HG02970 (cell line): Measurements from ENCODE around the gene IL17REL.

Source experiments
- ATAC-seq: cut with Tn5 transposase; IDR thresholded peaks from one replicate; pipeline ENCODE4 v1.9.1; 2021; ENCODE audit warnings: mild to moderate bottlenecking, moderate library complexity, moderate number of reproducible peaks; ENCODE audit not compliant: unreplicated experiment, low FRiP score

The IL17REL gene

DNA sequence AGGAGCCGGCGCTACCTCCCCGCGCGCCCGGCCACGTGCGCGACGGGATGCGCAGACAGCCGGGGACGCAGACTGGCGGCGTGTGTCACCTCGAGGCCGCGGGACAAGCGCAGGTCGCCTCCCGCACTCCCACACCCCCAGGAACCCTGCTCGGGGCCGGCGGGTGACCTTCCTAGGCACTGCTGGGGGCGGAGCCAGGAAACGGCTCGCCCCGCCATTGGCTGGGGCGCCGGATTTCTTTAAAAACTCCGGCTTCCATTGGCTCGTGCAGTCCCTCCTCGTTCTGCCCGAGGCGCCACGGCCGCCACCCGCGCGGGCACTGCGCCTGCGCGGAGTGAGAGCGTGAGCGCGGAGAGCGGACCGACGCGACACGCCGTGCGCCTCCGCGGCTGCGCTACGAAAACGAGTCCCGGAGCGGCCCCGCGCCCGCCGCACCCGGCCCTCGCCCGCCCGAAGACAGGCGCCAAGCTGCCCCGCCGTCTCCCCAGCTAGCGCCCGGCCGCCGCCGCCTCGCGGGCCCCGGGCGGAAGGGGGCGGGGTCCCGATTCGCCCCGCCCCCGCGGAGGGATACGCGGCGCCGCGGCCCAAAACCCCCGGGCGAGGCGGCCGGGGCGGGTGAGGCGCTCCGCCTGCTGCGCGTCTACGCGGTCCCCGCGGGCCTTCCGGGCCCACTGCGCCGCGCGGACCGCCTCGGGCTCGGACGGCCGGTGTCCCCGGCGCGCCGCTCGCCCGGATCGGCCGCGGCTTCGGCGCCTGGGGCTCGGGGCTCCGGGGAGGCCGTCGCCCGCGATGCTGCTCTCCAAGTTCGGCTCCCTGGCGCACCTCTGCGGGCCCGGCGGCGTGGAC lies 52.2 kb downstream of the IL17REL start, which contains the start of gene PIM3:
TSS of gene PIM3 (plus strand) at position 614 of the 846 bp plus-strand sequence. CDS start at position 790, 176 bp downstream.
- peak; percentile 66 for ATAC-seq

GRCh38 chr22:49959782-49960158 lies 52.8 kb downstream of the IL17REL start:
- ATAC-seq, result no peak

DNA sequence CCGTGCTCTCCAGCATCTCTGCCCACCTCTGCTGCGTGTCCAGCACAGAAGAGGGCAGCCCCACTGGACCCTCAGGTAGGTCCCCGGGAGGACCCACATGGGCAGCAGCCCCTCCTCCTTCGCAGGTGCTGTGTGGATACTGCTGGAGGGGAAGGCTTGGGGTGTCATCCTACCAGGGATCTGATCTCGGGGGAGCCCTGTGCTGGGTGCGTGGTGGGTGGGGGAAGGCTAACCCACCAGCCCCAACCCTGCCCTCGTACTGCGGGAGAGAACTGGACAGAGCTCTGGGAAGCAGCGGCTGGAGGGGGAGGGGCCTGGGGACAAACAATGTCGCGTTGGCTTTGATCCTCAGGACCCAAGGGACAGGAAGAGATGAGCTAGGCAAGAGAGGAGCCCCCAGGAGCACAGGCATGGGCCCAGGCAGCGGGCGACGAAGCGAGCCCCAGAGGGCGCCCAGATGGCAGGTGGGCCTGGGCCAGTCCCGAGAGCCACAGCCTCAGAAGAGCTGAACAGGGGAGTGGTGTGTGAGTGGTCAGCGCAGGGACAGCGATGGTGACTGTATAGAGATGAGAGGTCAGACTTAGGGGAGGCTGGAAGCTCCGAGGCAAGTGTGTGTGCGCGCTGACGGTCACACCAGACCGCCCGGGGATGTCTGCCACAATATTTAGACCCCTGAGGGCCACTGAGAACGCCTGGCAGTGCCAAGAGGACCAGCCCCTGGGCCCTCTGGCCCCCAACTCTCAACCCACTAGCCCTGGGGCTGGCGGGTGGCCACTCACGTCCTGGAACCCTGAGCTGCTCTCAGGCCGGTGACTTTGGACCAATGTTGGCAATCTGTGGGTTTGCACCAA lies 53.4 kb downstream of the IL17REL start:
- ATAC-seq, result no peak

DNA sequence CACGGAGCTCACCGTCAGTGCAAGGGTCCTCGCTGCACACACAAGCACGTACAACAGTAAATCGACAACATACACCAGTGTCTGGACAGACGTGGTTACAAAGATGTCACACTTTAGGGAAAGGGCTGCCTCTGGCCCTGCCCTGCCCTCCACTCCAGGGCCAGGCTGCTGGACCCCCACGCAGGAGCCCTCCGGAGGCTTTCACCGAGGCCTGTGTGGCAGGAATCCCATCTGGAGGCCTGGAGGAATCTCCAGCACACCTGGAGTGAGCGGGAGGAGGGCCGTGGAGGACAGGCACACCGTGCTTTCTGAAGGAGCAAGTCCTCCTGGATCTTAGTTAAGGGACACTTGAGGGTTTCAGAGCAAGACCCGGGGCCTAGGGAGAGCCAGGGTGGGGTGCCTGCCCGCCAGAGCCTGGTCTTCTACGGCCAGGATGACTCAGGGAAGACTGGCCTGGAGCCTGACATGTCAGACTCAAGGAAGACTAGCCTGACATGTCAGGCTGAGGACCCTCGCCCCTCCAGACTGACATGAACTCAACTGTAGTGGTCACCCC lies 54.1 kb downstream of the IL17REL start:
- ATAC-seq, result no peak

DNA sequence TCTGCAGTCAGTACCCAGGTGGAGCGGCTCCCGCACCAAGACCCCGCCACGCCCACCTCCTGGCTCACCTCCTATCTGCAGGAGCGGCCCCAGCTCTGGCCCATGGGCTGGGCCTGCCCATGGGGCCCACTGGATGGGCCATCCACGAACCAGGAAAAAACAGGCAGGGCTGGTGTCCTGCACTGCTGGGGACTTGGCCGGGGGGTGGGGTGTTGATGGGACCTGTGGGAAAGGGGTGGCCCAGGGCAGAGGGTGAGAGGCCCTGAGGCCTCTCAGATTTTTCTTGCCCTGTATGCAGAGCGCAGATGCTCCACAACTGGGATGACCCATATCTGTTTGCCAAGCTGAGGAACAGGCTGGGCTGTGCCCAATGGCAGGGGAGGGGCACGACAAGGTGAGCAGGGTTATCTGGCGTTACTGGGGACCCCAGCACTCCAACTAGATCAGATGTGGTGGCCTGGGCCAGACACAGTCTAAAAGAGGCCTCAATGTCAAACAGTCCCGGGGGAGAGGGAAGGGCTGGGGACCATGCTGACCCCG lies 54.7 kb downstream of the IL17REL start:
- no peak for ATAC-seq

GRCh38 chr22:49956914-49957825 lies 55.4 kb downstream of the IL17REL start:
- ATAC-seq, result no peak

DNA sequence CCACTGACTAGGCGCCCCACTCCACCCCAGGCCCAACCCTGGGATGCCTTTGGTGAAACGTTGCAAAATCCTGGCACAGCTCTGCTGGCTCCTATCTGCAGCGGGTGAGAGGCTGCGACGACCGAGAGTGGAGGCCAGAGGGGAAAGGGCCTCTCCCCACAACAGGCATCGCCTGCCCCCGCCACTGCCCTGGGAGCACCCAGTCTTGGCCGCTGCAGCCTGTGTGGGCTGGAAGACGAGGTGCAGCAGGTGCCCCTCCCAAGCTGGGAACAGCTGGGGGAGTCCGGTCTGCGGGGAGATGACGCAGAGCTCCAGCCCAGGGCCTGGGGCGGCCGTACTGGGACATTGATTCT lies 56.2 kb downstream of the IL17REL start:
- ATAC-seq, result no peak

DNA sequence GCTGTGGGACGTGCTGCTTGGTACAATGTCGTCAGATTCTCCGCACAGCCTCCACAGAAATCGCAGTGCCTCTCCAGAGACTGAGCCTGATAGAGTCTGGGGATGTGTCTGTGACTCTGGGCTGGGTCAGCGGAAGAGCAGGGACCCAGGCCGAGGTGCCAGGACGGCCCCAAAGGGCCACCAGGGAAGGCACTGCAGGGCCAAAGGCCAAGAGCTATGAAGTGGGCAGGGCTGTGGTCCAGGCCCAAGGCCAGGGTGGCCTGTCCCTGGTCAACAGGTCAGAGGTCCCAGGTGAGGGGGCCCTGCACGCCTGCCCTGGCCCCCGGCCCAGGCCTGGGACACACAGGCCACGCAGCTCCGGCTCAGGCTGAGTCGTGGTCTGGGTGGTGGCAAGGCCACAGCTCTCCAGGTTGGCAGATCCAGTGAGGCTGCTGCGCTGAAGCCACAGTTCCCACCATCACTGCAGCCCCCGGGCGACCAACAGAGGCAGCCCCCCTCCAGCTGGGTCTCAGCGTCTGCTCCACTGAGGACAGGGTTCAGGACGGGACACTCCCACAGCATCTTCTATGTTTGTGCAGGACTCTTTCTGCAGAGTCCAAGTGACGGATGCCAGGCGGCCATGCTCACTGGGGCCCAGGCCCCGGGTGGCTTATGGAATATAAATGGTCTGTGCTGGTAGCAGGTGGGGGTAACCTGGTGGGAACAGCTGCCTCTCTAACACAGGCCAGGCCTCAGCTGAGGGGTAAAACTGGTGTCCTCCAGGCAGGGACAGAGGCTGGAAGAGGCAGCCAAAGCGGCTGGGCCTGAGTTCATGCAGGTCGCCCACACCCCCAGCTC lies 56.8 kb downstream of the IL17REL start:
- no peak for ATAC-seq

- no peak for ATAC-seq
Observed at GRCh38 chr22:49954991-49955580, 57.5 kb downstream of the IL17REL start.

DNA sequence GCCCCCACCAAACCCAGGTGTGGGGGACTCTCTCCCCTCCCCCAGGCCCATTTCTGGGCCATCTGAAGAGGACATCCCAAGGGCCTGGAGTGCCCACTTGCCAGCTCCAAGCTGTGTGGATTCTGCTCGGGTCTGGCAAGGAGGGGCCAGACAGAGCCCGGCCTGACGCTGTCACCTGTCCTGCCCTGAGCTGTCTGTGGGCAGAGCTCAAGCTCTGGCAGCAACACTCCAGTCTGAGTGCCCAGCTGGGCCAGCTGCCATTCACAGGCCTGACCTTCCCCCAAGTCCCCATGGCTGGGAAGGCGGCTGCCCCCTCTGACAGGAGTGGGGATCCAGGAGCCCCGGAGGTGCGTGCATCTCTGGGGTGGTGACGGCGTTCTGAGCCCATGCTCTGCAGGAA lies 58.2 kb downstream of the IL17REL start:
- ATAC-seq, result no peak

DNA sequence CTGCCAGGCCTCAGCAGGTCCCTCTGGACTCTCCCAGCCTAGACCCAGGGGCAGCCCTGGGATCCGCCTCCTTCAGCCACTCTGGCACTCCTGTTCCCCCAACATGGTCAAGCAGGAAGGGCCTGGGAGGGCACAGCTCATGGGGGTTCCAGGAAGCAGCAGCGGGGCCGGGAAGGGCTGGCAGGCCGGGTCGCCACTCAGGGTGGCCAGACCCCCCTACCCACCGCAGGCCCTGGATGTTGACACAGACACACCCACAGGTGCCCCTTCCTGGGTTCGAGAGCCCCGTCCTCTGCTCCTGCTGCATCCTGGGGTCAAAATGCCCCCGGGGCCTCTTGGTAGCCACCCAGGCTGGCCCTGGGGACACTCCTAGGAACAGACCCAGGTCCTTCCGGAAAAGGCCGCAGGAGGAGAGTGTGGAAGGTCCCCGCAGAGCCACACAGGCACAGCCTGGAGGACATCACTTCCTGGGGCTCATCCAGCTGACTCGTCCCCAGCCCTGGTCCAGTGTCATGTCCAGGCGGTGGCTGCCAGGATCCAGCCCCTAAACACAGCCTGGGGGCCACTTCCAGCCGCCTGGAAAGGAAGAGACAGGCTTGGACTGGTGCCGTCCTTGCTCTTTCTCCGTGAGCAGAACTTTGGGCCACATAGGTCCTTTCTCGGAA lies 58.8 kb downstream of the IL17REL start:
- ATAC-seq, result no peak

GRCh38 chr22:49953027-49953679 lies 59.4 kb downstream of the IL17REL start:
- ATAC-seq, result no peak

- ATAC-seq, result no peak
Observed at GRCh38 chr22:49951986-49952896, 60.3 kb downstream of the IL17REL start.

DNA sequence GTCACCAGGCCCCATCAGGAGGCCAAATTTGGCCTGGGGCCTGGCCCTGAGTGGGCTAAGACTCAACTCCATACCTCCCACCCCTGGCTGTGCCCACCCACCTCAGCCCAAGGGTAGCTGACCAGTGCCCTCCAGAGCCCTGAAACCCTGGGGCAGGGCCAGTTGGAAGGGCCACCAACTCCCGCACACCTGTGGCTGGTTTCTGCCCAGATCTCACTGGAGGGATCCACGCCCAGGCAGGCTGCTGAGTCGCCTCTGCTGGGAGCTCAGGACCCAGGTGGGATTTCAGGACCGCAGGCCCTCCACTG lies 60.9 kb downstream of the IL17REL start:
- no peak for ATAC-seq

DNA sequence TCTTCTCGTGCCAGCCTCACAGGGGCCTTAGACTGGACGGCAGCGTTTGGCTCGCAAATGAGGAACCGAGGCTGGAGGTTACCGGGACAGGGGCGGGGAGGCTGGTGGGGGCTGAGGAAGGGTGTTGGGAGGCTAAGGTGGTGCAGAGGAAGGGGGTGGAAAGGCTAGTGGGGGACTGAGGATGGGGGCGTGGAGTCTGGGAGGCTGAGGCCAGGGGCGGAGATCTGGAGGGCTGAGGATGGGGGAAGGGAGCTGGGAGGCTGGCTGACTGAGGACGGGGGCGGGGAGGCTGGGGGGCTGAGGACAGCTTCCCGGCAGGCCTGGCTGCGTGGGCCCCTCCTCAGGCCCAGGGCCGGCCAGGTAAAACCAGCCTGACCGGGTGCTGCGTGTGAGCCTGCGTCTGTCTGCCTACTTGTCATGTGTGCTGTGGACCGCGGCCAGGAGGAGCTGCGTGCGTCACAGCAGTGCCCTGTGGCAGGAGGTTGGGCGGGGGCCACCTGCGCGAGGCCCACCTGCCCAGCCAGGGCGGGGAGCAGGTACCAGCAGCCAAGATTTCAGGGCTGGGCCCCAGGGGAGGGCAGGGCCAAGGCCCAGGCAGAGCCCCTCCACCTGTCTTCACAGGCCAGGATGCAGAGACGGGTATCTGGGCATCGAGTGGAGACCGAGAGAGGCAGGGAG lies 61.4 kb downstream of the IL17REL start:
- no peak for ATAC-seq

DNA sequence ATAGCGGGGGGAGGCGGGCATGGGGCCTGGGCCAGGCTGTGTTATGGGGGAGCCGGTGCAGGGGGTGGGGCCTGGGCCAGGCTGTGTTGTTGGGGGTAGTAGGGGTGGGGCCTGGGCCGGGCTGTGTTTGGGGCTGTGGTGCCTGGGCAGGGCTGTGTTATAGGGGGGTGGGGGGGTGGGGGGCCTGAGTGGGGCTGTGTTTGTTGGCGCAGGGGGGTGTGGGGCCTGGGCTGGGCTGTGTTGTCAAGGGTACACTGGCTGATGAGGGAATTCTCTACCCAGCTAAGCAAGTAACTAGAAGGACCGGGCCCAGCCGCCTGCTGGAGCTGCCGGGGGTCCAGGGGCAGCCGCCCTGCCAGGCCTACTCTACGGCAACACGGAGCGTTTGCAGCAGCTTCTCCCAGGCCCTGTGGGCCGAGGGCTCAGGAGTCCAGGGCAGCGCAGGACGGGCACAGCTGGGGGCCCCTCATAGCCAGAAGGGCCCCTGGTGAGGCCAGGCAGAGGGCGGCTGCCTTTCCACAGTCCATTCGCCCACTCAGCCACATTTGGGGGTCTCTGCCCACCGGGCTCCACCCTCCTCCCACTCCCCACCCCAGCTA lies 62.1 kb downstream of the IL17REL start:
- no peak for ATAC-seq
